ENCODE results near the gene ASIC4.

ASIC4 gene

GRCh38 chr2:219475278-219475677, 39.0 kb upstream of the ASIC4 start:
- no peak for DNase-seq (ENCODE audit: extremely low read depth, low read depth)
- TF ChIP-seq CTCF (IDR thresholded peaks at IDR 0.05; ENCODE audit: low read depth, low read length, missing control alignments) = no peak
- no peak overlapping the region for H3K4me3 ChIP-seq (replicated peaks; ENCODE audit: low read depth, low read length)

DNA sequence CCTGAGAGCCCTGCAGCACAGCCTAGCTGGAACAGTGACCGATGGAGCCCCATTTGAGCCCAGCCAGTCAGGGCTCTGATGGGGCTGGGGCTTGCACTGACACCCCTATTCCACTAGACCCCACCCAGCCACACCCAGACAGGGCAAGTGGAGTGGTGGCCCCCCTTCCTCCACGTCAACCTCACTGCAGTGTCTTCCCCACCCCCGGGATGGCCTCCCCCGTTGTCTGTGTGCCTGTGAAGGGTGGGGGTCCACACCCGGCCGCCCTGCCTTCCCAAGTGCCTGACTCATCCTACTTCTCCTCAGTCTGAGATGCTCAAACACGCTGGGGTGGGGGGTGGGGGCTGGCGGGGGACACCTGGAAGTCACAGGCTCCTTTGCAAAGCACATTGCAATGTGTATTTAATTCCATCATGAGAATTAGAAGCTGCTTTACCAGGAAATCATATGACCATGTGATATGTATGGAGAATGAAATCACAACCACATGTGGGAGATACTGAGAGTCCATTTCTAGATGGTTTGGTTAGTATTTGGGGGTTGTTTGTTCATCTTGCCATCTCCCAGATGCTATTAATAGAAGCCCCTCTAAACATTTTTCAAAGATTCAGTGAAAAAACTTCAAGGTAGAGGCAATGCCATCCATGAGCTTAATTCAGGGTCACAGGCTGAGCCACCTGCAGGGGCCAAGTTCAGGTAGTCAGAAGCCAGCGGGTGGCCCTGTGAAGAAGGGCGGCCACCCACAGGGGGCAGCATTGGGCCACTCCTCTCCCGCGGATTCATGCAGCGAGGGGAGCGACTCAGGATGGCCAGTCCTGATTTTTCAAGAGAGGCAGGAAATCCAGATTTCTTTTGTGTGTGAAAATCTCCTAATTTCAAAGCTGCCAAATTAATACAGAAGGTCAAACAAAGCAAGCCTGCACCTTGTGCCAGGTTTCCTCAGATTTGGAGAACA, 38.3 kb upstream of the ASIC4 start:
- no peak for DNase-seq (ENCODE audit: extremely low read depth, low read depth)
- no peak overlapping the region for H3K4me3 ChIP-seq (replicated peaks; ENCODE audit: low read depth, low read length)

DNA sequence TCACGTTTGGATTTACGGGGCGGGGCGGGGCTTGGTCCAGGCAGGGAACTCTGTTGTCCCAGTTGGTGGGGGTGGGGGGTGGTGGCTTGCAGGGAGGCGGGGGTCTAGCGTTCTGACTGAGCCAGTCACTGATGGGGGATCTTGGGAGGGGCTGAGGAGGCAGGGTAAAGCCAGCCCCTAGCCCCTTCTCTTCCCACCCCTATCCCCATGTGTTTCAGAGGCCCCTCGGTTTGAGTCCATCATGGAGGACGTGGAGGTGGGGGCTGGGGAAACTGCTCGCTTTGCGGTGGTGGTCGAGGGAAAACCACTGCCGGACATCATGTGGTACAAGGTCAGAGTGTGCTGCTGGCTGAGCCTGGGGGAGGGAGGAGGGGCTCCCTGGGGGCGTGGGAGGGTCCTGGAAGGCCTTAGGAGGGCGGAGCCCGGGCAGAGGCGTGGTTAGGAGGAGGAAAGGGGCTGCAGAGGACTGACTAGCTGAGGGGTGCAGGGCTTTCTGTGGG, 37.6 kb upstream of the ASIC4 start:
- no peak overlapping the region for H3K4me3 ChIP-seq (replicated peaks; ENCODE audit: low read depth, low read length)
- TF ChIP-seq CTCF (IDR thresholded peaks at IDR 0.05; ENCODE audit: low read depth, low read length, missing control alignments) = no peak
- no peak for DNase-seq (ENCODE audit: extremely low read depth, low read depth)

More for the DNA sequence above, 38.3 kb upstream of the ASIC4 start:
- TF ChIP-seq CTCF (IDR thresholded peaks at IDR 0.05; ENCODE audit: low read depth, low read length, missing control alignments) = peak; percentile 94

- DNase-seq (ENCODE audit: extremely low read depth, low read depth) = no peak
- no peak for TF ChIP-seq CTCF (IDR thresholded peaks at IDR 0.05; ENCODE audit: low read depth, low read length, missing control alignments)
- no peak overlapping the region for H3K4me3 ChIP-seq (replicated peaks; ENCODE audit: low read depth, low read length)
Measured at GRCh38 chr2:219477179-219477578, 37.1 kb upstream of the ASIC4 start.

DNA sequence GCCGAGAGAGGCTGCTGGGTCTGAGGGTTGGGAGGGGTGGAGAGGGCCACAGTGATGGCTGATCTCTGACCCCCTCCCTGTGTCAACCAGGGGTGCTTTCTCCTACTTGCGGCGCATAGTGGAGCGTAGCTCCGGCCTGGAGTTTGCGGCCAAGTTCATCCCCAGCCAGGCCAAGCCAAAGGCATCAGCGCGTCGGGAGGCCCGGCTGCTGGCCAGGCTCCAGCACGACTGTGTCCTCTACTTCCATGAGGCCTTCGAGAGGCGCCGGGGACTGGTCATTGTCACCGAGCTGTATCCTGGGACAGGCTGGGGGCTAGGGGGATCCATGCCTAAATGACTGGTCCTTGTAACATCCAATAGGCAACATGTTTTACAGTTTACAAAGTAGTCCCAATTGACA, 36.5 kb upstream of the ASIC4 start:
- no peak for TF ChIP-seq CTCF (IDR thresholded peaks at IDR 0.05; ENCODE audit: low read depth, low read length, missing control alignments)
- no peak for DNase-seq (ENCODE audit: extremely low read depth, low read depth)
- no peak overlapping the region for H3K4me3 ChIP-seq (replicated peaks; ENCODE audit: low read depth, low read length)

DNA sequence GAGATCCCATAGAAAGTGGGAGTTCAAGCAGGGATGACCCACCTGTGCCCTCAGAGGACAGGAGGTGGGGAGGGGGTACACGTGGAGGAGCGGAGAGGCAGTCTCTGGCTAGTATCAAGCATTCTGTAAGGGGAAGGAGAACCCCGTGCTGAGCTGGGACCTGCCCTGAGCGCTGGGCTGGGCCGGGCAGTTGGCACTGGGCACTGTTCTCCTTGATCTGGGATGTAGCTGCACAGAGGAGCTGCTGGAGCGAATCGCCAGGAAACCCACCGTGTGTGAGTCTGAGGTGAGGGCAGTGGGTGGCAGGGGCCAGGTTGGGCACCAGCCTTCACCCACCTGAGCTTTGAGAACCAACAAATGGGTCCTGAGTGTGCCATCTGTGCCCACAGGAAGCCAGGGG, 35.4 kb upstream of the ASIC4 start:
- TF ChIP-seq CTCF (IDR thresholded peaks at IDR 0.05; ENCODE audit: low read depth, low read length, missing control alignments) = no peak
- no peak overlapping the region for H3K4me3 ChIP-seq (replicated peaks; ENCODE audit: low read depth, low read length)
- DNase-seq (ENCODE audit: extremely low read depth, low read depth) = no peak

All from HFF-Myc (cell line).